ENCODE results near the gene TBL3. TPM values are rescaled to one million over a fixed set of nuclear protein-coding genes. Genes with fewer than 3 reads are reported as not detected.
"Not testable (repeated sequence)": the region's sequence is repeated elsewhere in the genome, so short reads cannot be mapped to it uniquely, and the experiment has no call there.

The TBL3 gene
- 26.5 and 27.9 TPM in 2 replicates for total RNA-seq (2014; rRNA removed; shearing (Covaris generic))
- polyA plus RNA-seq (2015; cell fraction: cytosol; rRNA removed), result 65.2 and 66.6 TPM in 2 replicates
- polyA plus RNA-seq (2015; cell fraction: nucleus; rRNA removed), result 125 and 128 TPM in 2 replicates

DNA sequence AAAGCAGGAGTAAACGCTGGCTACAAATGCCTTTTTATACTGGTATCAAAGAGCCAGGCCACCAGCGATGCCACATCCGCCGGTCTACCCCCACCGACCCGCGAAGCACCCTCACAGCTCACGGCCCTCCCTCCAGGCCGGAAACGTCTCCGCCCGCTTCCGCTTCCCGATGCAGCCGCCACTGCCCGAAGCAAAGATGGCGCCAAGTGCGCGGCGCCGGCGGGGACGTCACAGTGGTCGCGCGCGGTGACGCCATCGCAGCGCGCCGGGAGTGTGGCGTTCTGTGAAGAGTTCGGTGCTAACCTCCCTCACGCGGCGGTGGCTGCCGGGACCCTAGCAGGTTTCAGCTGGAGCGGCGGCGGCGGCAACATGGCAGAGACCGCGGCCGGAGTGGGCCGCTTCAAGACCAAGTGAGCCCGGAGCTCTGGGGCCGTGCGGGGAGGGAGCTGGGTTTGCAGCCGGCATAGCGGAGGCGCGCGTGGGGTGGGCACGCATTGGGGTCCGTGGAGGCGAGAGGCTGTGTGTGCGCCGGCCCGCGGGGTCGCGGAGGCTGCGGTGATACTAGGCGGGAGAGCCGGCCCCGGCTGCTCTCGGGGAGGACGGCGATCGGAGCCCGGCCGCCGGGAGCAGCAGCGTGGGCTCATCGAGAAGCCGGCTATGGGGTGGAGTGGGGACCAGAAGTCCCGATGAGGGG lies at the start of gene TBL3:
TBL3 (plus strand) TSS at position 258 of the 694 bp plus-strand sequence; CDS start at position 370, 112 bp downstream.
- peak; percentile 91 for DNase-seq (ENCODE audit: low read depth, low spot score)
- in situ Hi-C loops (cut with HindIII; ENCODE audit: low pct_unique_long_range_greater_than_20kb, low sequenced_read_pairs), result no loop called here

DNA sequence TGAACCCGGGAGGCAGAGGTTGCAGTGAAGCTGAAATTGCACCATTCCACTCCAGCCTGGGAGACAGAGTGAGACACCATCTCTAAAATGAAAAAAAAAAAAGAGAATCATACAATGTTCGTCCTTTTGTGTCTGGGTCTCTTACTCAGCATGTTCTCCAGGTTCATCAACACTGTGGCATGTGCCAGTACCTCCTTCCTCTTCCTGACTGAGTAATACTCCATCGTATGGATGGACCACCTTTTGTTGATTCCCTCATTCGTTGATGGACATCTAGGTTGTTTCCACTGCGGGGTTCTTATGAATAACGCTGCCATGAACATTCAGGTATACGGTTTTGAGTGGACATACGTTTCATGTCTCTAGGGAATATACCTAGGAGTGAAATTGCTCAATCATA lies 49.5 kb upstream of the TBL3 start:
- DNase-seq (ENCODE audit: low read depth, low spot score), result no peak
- in situ Hi-C loops (cut with HindIII; ENCODE audit: low pct_unique_long_range_greater_than_20kb, low sequenced_read_pairs), result no loop called here

DNA sequence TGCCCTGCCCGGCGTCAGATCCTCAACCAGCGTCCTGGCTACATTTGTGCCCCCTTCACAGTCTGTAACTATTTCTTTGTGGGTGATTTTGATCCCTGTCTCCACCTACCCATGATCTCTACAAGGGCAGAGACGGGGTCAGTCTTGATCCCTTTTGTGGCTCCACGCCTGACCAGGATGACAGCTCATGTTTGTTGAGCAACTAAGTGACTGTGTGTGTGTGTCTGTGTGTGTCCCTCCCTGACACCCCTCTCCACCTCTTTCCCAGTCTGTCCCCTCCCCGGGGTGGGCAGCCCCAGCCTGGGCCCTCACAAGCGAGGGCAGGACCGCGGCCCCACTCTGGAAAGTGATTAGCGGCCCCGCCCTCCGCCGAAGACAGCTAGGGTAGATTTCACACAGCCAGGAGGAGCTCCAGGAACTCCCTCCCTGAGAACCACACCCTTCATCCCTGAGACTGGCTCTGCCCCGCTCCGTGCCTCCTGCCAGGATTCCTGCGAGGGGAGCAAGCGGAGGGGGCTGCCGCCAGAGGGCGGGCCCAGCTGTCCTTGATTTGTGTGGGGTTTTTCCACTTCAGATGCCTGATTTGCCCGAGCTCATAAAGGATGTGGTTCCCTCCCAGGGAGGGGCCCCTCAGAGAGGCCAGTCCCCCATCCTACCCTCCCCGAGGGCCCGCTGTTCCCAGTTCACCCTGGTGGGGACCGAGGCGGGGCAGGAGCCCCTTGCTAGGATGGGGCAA lies 48.4 kb upstream of the TBL3 start:
- in situ Hi-C loops (cut with HindIII; ENCODE audit: low pct_unique_long_range_greater_than_20kb, low sequenced_read_pairs), result no loop called here

DNA sequence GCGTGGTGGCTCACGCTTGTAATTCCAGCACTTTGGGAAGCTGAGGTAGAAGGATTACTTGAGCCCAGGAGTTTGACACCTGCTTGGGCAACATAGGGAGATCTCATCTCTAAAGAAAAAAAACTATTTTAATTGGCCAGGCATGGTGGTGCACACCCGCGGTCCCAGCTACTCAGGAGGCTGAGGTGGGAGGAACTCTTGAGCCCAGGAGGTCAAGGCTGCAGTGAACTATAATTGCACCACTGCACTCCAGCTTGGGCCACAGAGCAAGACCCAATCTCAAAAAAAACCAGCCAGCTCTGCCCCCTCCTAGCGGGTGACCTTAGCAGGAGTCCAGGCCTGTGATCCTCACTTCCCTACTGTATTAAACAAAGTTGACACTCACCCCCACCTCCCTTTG lies 47.8 kb upstream of the TBL3 start:
- DNase-seq (ENCODE audit: low read depth, low spot score), result no peak
- in situ Hi-C loops (cut with HindIII; ENCODE audit: low pct_unique_long_range_greater_than_20kb, low sequenced_read_pairs), result no loop called here

More for the DNA sequence above, 48.4 kb upstream of the TBL3 start:
- DNase-seq (ENCODE audit: low read depth, low spot score), result no peak

DNA sequence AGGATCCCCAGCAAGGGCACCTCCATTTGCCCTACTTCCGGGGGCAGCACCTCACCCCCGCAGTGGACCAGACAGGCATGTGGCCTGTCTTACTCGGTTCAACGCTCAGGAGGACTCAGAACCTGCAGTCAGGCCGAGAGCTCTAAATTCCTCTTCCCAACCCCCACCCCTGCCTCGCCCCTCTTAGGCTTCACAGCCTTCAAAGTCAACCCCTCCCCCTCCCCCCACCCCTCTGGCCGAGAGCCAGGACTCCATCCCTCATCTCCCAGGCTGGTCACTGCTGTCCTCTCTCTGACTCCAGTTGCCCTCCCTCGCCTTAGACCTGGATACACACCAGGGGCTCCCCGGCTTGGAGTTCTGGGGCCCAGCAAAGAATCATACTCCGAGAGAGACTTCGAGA lies 45.6 kb upstream of the TBL3 start:
- DNase-seq (ENCODE audit: low read depth, low spot score), result no peak
- in situ Hi-C loops (cut with HindIII; ENCODE audit: low pct_unique_long_range_greater_than_20kb, low sequenced_read_pairs), result no loop called here

DNA sequence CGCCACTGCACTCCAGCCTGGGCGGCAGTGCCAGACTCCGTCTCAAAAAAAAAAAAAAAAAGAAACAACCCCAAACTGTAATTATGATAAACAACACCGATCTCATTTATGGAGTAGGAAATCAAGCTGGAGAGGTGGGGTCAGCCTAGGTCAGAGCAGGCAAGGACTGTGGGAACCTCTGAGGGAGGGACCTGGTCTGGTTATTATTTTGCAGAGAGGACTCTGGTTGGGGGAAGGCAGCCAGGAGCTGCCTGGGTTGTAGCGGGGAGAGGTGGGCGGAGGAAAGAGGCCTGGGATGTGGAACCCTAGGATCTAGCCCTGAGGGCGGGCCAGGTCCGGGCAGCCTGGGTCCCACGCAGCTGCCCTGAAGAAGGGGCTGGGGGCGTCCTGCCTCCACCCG lies 42.7 kb upstream of the TBL3 start:
- DNase-seq (ENCODE audit: low read depth, low spot score), result peak; percentile 51
- in situ Hi-C loops (cut with HindIII; ENCODE audit: low pct_unique_long_range_greater_than_20kb, low sequenced_read_pairs), result no loop called here

DNA sequence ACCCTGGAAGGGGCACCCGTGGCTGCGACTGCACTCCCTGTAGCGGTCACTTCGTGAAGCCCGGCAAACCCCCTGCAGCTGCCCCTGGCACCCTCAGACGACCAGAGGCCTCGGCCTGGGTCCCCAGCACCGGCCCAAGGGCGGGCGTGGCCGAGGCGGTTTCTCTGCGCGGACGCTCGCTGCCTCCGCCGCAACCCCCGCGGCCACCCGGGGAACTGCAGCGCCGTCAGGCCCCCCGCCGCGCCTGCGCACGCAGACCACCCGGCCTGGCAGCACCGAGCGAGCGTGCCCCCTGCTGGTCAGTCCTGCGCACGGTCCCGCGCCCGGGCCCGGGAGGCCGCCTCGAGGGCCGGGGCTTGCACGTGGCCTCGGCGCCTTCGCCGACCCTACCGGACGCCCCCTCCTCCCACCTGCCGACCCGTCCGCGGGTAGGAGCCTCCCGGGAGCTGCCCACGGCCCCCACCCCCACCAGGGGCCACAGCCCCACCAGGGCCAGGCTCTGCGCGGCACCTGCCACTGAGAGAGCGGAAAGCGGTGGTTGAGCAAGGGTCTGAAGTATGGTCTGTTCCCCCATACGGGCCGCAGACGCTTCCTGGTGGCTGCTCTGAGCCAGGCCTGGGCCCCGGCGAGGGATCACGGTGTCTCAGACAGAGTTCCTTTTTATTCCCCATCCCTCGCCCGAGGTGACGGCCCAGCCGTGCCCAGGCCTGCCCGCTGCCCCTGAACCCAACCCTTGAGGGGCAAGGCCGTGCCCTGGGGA lies 42.1 kb upstream of the TBL3 start:
- in situ Hi-C loops (cut with HindIII; ENCODE audit: low pct_unique_long_range_greater_than_20kb, low sequenced_read_pairs), result no loop called here
- DNase-seq (ENCODE audit: low read depth, low spot score), result peak; percentile 71

DNA sequence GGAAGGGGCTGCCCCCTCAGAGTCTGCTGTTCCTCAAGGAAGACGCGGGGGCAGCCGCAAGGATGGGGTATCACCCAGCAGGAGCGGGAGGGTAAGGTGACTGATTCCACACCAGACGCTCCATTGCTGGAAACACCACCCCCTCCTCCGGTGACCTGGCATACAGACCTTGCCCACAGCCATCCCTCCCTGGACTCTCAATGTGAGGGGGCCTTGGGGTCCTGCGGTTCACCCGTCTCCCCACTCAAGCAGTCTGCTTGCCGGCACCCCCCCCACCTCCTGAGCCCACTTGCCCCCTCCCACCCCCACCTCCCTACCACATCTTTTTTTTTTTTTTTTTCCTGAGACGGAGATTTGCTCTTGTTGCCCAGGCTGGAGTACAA lies 41.5 kb upstream of the TBL3 start:
- no peak for DNase-seq (ENCODE audit: low read depth, low spot score)
- in situ Hi-C loops (cut with HindIII; ENCODE audit: low pct_unique_long_range_greater_than_20kb, low sequenced_read_pairs), result no loop called here

DNA sequence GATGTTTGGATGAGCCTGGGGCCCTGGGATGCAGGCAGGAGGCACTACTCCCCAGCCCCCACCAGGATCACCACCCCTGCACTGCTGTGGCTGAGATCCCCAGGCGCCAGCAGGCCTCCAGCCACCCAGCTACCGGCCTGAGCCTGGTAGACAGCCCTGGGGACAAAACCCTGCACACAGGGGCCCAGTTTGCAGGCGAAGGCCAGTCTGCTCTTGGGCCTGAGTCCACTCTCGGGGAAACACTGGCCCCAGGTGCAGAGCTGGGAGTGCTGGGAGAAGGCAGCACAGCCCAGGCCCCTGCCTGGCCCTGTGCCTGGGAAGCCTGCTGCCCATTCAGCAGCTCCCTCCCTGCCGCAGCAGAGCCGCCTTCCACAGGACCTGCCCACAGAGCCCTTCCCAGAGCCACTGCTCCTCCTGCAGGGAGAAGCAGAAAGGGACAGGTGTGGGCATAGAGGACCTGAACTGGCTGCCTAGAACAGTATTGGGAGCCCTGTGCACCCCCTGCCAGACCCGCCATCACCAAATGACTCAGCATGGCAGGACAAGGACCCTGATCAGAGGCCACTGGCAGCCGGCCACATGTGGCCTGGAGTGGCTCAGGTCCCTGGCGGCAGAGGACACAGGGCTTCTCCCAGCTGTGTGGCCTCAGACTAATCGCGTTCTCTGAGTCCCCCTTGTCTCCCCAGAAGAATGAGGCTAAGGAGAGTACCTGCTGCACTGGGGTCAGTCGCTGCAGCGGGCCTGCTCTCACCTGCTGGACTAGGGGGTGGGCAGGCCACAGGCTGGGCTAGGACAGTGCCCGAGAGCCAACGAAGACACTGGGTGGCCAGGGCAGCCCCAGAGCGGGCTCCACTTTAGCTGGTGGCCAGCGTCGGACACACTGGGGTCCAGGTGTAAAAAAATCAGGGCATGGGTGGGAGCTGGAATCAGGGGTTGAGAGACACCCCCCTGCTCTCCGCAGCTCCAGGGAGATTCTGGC lies 39.5 kb upstream of the TBL3 start:
- peak; percentile 28 for DNase-seq (ENCODE audit: low read depth, low spot score)
- in situ Hi-C loops (cut with HindIII; ENCODE audit: low pct_unique_long_range_greater_than_20kb, low sequenced_read_pairs), result no loop called here

DNA sequence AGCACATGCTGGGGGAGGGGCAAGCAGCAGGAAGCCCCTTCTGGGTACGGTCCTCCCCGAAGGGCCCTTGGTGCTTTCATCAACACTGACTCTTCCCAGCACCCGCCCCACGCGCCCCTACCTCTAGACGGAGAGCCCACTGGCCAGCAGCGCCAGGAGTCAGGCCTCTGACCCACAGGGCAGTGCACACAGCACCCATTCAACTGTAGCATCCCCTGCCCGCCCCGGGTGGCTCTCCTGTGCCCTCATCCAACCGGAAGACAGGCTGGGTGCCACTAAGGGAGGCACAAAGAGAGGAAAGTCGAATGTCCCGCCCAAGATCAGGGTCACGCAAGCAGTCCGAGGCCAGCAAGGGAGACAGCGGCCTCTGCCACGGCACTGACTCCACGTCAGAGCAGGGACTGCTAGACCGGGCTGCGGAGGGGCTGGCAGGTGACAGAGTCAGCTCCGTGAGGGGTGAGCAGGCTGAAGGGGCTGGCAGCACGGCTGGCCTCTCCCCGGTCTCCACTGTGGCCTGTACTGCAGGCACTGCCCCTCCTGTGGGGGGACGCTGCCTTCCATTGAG lies 38.7 kb upstream of the TBL3 start:
- DNase-seq (ENCODE audit: low read depth, low spot score), result no peak
- in situ Hi-C loops (cut with HindIII; ENCODE audit: low pct_unique_long_range_greater_than_20kb, low sequenced_read_pairs), result no loop called here

DNA sequence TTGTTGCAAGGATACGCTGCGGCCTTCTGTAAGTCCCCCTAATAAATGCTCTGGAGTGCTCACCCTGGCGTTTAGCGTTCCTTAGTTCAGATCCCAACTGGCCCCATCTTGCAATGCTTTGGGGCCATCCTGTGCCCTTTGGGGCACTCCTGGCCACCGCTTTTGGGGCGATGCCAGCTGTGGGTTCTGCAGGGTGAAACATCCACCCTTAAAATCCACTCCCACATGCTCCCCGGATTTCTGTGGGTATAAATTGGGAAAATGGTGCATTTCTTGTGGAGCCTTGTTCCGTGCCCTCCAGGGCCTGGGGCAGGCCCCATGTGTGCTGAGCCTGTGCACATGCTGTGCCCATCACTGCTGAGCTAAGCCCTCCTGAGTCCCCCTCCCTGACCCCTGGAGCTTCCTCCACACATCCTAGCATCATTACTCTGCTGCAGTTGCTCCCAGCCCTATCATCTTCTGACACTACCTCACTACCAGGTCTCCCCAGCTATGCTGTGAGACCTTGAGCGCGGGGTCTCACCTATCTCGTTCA lies 34.8 kb upstream of the TBL3 start:
- no peak for DNase-seq (ENCODE audit: low read depth, low spot score)
- in situ Hi-C loops (cut with HindIII; ENCODE audit: low pct_unique_long_range_greater_than_20kb, low sequenced_read_pairs), result no loop called here

DNA sequence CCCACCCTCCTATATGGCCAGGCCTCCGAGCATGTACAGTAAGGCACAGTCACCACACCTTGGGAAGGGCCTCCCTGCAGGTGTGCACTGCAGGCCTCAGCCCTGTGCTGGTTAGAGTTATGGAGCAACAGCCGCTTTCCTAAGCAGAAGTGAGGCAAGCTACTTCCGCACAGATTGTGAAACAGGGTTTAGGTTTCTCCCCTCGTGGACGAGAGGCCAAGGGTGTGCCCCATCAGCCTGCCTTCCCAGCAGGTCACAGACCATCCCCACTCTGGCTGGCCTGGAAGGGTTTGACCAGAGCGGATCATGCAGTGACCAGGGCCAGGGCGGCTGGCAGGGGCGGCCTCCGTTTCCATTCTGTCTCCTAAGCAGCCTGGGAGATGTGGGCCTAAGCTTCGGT lies 33.5 kb upstream of the TBL3 start:
- no peak for DNase-seq (ENCODE audit: low read depth, low spot score)
- in situ Hi-C loops (cut with HindIII; ENCODE audit: low pct_unique_long_range_greater_than_20kb, low sequenced_read_pairs), result no loop called here

DNA sequence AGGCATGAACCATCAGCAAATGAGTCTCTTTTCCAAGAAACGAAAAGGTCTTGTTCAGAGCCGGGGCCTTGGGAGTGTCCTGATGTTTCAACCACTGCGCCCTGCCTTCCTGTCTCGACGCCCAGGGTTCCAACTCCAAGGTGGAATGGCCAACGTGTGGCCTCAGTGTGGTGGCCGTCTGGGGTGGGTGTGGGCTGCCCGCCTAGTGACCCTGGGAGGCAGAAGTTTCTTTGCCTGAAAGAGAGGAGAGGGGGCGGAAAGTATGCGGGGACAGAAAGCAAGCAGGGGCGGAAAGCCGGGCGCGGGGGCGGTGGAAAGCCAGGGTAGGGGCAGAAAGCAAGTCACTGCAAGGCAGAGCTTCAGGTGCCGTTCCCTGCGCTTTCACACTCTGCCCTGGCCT lies 32.9 kb upstream of the TBL3 start:
- in situ Hi-C loops (cut with HindIII; ENCODE audit: low pct_unique_long_range_greater_than_20kb, low sequenced_read_pairs), result no loop called here

DNA sequence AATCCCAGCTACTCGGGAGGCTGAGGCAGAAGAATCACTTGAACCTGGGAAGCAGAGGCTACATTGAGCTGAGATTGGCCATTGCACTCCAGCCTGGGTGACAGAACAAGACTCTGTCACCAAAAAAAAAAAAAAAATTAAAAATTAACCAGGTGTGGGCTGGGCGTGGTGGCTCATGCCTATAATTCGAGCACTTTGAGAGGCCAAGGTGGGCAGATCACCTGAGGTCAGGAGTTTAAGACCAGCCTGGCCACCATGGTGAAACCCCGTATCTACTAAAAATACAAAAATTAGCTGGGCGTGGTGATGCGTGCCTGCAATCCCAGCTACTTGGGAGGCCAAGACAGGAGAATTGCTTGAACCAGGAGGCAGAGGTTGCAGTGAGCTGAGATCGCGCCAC lies 32.0 kb upstream of the TBL3 start:
- in situ Hi-C loops (cut with HindIII; ENCODE audit: low pct_unique_long_range_greater_than_20kb, low sequenced_read_pairs); DNase-seq (ENCODE audit: low read depth, low spot score): not testable (repeated sequence)

More for the DNA sequence above, 32.9 kb upstream of the TBL3 start:
- DNase-seq (ENCODE audit: low read depth, low spot score), result no peak

DNA sequence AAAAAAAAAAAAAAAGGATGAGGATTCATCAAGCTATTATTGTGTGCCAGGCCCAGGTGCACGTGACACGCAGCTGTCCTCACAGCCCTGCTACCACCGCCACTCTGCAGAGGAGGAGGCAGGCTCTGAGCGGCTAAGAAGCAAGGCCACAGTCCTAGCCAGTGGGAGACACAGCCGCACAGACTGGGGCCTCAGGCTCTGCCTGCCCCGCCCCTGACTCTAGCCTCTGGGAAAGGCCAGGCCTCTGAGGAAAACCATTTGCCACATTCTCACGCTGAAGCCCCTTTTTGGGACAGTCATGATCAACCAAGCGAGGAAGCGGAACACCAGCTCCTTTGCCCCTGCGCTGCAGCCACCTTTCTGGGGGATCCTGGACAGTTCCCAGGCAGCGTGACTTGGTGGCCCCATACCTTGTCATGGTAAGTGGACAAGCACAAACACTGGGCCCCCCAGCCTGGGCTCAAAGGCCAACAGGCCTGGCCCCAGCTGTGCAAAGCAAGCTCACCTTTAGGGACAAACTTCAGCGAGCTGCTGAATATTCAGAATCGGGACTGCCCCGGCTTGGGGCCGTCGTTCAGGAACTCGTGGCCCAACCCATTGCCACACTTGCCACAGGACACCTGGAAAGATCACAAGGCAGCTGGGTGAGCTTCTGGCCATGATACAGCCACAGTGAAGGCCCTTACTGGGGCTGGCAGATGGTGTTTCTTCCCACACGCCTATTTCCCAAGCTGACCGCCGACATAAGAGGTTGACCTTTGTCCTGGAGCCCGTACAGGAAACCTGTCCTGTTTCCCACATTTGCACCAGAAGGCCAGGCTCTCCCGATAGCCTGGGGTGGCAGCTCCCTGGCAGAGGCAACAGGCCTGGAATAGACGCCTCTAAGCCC lies 31.3 kb upstream of the TBL3 start:
- in situ Hi-C loops (cut with HindIII; ENCODE audit: low pct_unique_long_range_greater_than_20kb, low sequenced_read_pairs), result no loop called here
- no peak for DNase-seq (ENCODE audit: low read depth, low spot score)

Measured in SK-MEL-5 (cell line).